ENCODE results near the gene CARD11.

Gene CARD11

GRCh38 chr7:3000566-3000965, 43.1 kb downstream of the CARD11 start:
- TF ChIP-seq CTCF (IDR thresholded peaks at IDR 0.05) = no peak

- TF ChIP-seq CTCF (IDR thresholded peaks at IDR 0.05) = no peak
Observed at GRCh38 chr7:2999078-2999500, 44.6 kb downstream of the CARD11 start.

- TF ChIP-seq CTCF (IDR thresholded peaks at IDR 0.05) = no peak
Observed at GRCh38 chr7:2997014-2997413, 46.7 kb downstream of the CARD11 start.

GRCh38 chr7:2996141-2996540, 47.5 kb downstream of the CARD11 start:
- TF ChIP-seq CTCF (IDR thresholded peaks at IDR 0.05) = no peak

- no peak for TF ChIP-seq CTCF (IDR thresholded peaks at IDR 0.05)
Observed at GRCh38 chr7:2993868-2994267, 49.8 kb downstream of the CARD11 start.

- no peak for TF ChIP-seq CTCF (IDR thresholded peaks at IDR 0.05)
Observed at GRCh38 chr7:2993396-2993795, 50.3 kb downstream of the CARD11 start.

GRCh38 chr7:2990949-2991470, 52.7 kb downstream of the CARD11 start:
- no peak for TF ChIP-seq CTCF (IDR thresholded peaks at IDR 0.05)

GRCh38 chr7:2986561-2986960, 57.1 kb downstream of the CARD11 start:
- TF ChIP-seq CTCF (IDR thresholded peaks at IDR 0.05) = no peak

All from LNCAP (cell line).